WTC11 (cell line): Measurements from ENCODE around the gene CEP76.

Experiments used
- CBFB ChIP-seq: sonication (generic); formaldehyde crosslinking; IDR thresholded peaks from 2 replicates; pipeline ENCODE4 v1.8.1; 2022; ENCODE audit warnings: mild to moderate bottlenecking, low read depth, missing genetic modification reagents
- FOXP4 ChIP-seq: sonication (generic); formaldehyde crosslinking; IDR thresholded peaks from 2 replicates; pipeline ENCODE4 v1.8.0; 2022; ENCODE audit warnings: mild to moderate bottlenecking, missing genetic modification reagents
- MXD4 ChIP-seq: fragments of 250-450 bp; sonication (Bioruptor Pico); IDR thresholded peaks from 2 replicates; pipeline ENCODE4 v1.8.0; 2021; ENCODE audit warnings: mild to moderate bottlenecking, moderate library complexity, borderline replicate concordance
- SP1 ChIP-seq: sonication (generic); formaldehyde crosslinking; conservative IDR thresholded peaks from 2 replicates; pipeline ENCODE4 v1.8.1; 2022; ENCODE audit warnings: missing genetic modification reagents
- ZNF138 ChIP-seq: sonication (generic); formaldehyde crosslinking; conservative IDR thresholded peaks from 2 replicates; pipeline ENCODE4 v1.8.1; 2022; ENCODE audit warnings: mild to moderate bottlenecking, moderate library complexity, missing genetic modification reagents
- ZNF232 ChIP-seq: sonication (generic); formaldehyde crosslinking; IDR thresholded peaks from 2 replicates; pipeline ENCODE4 v1.8.0; 2022; ENCODE audit warnings: mild to moderate bottlenecking, missing genetic modification reagents
- ZNF423 ChIP-seq: fragments of 250-450 bp; sonication (Bioruptor Pico); IDR thresholded peaks from 2 replicates; pipeline ENCODE4 v2.1.2; 2022; ENCODE audit warnings: mild to moderate bottlenecking, moderate library complexity
- TF ChIP-seq, protein P1 (sequence below): fragments of 200-600 bp; IDR thresholded peaks from 2 replicates; pipeline ENCODE4 v1.8.0; 2022; ENCODE audit warnings: antibody characterized with exemption
- TF ChIP-seq, protein P2 (sequence below): sonication (generic); formaldehyde crosslinking; IDR thresholded peaks from 2 replicates; pipeline ENCODE4 v1.8.0; 2022; ENCODE audit warnings: mild to moderate bottlenecking, missing genetic modification reagents

- TF ChIP-seq CBFB (CRISPR knock-in tag) (no peak), SP1 (CRISPR knock-in tag) (no peak), ZNF232 (CRISPR knock-in tag) (no peak), ZNF423 (CRISPR knock-in tag) (no peak; the same call in 1 of the 2 replicates), MXD4 (CRISPR knock-in tag) (no peak), ZNF138 (CRISPR knock-in tag) (no peak), FOXP4 (CRISPR knock-in tag) (no peak; the same call in 1 of the 2 replicates)
- TF ChIP-seq, protein P1, sequence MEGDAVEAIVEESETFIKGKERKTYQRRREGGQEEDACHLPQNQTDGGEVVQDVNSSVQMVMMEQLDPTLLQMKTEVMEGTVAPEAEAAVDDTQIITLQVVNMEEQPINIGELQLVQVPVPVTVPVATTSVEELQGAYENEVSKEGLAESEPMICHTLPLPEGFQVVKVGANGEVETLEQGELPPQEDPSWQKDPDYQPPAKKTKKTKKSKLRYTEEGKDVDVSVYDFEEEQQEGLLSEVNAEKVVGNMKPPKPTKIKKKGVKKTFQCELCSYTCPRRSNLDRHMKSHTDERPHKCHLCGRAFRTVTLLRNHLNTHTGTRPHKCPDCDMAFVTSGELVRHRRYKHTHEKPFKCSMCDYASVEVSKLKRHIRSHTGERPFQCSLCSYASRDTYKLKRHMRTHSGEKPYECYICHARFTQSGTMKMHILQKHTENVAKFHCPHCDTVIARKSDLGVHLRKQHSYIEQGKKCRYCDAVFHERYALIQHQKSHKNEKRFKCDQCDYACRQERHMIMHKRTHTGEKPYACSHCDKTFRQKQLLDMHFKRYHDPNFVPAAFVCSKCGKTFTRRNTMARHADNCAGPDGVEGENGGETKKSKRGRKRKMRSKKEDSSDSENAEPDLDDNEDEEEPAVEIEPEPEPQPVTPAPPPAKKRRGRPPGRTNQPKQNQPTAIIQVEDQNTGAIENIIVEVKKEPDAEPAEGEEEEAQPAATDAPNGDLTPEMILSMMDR: no peak
- TF ChIP-seq, protein P2, sequence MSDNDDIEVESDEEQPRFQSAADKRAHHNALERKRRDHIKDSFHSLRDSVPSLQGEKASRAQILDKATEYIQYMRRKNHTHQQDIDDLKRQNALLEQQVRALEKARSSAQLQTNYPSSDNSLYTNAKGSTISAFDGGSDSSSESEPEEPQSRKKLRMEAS (CRISPR knock-in tag): no peak
These were observed 43.9 kb downstream of the CEP76 start for GRCh38 chr18:12658426-12659138.
